Ishikawa (cell line): ENCODE measurements around the gene PPP6R3.

Experiments
- CEBPB ChIP-seq: IDR thresholded peaks from 2 replicates; pipeline ENCODE4 v1.6.1; 2012
- CREB1 ChIP-seq: IDR thresholded peaks from 2 replicates; pipeline ENCODE4 v1.6.1; 2012; ENCODE audit warnings: low read depth
- EGR1 ChIP-seq: IDR thresholded peaks from 2 replicates; pipeline ENCODE4 v1.6.1; 2012
- EP300 ChIP-seq: IDR thresholded peaks from 2 replicates; pipeline ENCODE4 v1.6.1; 2012; ENCODE audit warnings: borderline replicate concordance
- FOXM1 ChIP-seq: IDR thresholded peaks from 2 replicates; pipeline ENCODE4 v1.6.1; 2012; ENCODE audit warnings: low read depth, borderline replicate concordance
- NFIC ChIP-seq: IDR thresholded peaks from 2 replicates; pipeline ENCODE4 v1.6.1; 2012
- RAD21 ChIP-seq: IDR thresholded peaks from 2 replicates; pipeline ENCODE4 v1.6.1; 2012; ENCODE audit warnings: low read depth
- REST ChIP-seq: IDR thresholded peaks from 2 replicates; pipeline ENCODE4 v1.6.1; 2012; ENCODE audit warnings: low read depth, mild to moderate bottlenecking
- TAF1 ChIP-seq: IDR thresholded peaks from 2 replicates; pipeline ENCODE4 v1.6.1; 2012; ENCODE audit warnings: low read depth, mild to moderate bottlenecking
- TCF12 ChIP-seq: IDR thresholded peaks from 2 replicates; pipeline ENCODE4 v1.6.1; 2012; ENCODE audit warnings: low read depth
- TEAD4 ChIP-seq: IDR thresholded peaks from 2 replicates; pipeline ENCODE4 v1.6.1; 2012
- YY1 ChIP-seq: IDR thresholded peaks from 2 replicates; pipeline ENCODE4 v1.6.1; 2012; ENCODE audit warnings: low read depth
- ZBTB7A ChIP-seq: IDR thresholded peaks from 2 replicates; pipeline ENCODE4 v1.6.1; 2012; ENCODE audit warnings: low read depth
- TF ChIP-seq, protein P1 (sequence below): IDR thresholded peaks from 2 replicates; pipeline ENCODE4 v1.6.1; 2012
- TF ChIP-seq, protein P2 (sequence below): IDR thresholded peaks from 2 replicates; pipeline ENCODE4 v1.6.1; 2012

Gene PPP6R3

GRCh38 chr11:68424981-68425865 lies 35.3 kb upstream of the PPP6R3 start:
- TF ChIP-seq CEBPB = no peak
- no peak for TF ChIP-seq EP300
- no peak for TF ChIP-seq NFIC
- TF ChIP-seq TCF12 = no peak
- TF ChIP-seq, protein P1, sequence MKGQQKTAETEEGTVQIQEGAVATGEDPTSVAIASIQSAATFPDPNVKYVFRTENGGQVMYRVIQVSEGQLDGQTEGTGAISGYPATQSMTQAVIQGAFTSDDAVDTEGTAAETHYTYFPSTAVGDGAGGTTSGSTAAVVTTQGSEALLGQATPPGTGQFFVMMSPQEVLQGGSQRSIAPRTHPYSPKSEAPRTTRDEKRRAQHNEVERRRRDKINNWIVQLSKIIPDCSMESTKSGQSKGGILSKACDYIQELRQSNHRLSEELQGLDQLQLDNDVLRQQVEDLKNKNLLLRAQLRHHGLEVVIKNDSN = no peak

GRCh38 chr11:68425866-68426380 lies 34.6 kb upstream of the PPP6R3 start:
- TF ChIP-seq, protein P1 = no peak
- no peak for TF ChIP-seq CEBPB
- TF ChIP-seq EP300 = no peak
- no peak for TF ChIP-seq REST
- TF ChIP-seq NFIC = no peak
- TF ChIP-seq CREB1 = no peak
- no peak for TF ChIP-seq FOXM1
- TF ChIP-seq, protein P2, sequence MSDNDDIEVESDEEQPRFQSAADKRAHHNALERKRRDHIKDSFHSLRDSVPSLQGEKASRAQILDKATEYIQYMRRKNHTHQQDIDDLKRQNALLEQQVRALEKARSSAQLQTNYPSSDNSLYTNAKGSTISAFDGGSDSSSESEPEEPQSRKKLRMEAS = no peak
- TF ChIP-seq YY1 = no peak
- no peak for TF ChIP-seq ZBTB7A
- TF ChIP-seq TAF1 = no peak
- TF ChIP-seq TEAD4 = no peak
- no peak for TF ChIP-seq TCF12
- TF ChIP-seq EGR1 = no peak
- TF ChIP-seq RAD21 = no peak

DNA sequence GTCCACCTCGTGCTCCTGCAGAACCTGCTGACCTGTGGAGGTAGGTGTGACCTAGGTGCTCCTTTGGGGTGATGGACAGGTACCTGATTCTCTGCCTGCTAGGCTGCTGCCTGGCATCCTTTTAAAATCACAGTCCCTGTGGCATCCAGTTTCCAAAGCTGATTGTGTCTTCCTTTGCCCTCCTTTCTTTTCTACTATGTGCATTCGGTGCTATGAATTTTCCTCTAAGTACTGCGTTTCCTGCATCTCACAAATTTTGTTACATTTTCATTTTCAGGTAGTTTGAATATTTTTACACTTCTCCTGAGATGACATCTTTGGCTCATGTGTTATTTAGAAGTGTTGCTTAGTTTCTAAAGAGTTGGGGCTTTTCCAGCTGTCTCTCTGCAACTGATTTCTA lies 30.9 kb upstream of the PPP6R3 start:
- TF ChIP-seq CEBPB = no peak
- TF ChIP-seq, protein P1 = no peak
- no peak for TF ChIP-seq TCF12
- TF ChIP-seq TAF1 = no peak
- TF ChIP-seq FOXM1 = no peak
- TF ChIP-seq CREB1 = no peak
- TF ChIP-seq EP300 = no peak
- no peak for TF ChIP-seq EGR1
- TF ChIP-seq RAD21 = no peak
- no peak for TF ChIP-seq NFIC
- TF ChIP-seq YY1 = no peak
- TF ChIP-seq, protein P2 = no peak
- no peak for TF ChIP-seq REST
- TF ChIP-seq TEAD4 = no peak
- TF ChIP-seq ZBTB7A = no peak

GRCh38 chr11:68430384-68430783 lies 30.2 kb upstream of the PPP6R3 start:
- no peak for TF ChIP-seq TAF1
- TF ChIP-seq EP300 = no peak
- no peak for TF ChIP-seq ZBTB7A
- TF ChIP-seq, protein P1 = no peak
- no peak for TF ChIP-seq RAD21

DNA sequence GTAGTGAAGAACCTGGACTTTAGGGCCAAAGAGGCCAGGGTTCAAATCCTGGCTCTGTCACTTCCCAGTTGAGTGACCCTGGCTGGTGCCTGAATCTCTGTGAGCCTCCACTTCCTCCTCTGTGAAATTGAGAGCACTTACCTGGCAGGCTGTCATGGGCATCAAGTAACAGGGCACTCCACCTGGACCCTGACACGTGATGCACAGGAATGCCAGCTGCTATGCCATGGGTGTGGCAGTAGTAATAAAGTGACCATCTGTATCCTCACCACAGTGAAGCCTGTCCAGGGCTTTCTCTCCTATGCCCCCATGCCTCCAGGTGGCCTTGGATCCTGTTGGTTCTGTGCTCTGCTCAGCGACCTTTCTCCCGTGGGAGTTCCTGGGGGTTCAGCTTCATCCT lies 29.8 kb upstream of the PPP6R3 start:
- TF ChIP-seq EGR1 (no peak), TAF1 (no peak), REST (no peak), CEBPB (no peak), YY1 (no peak), ZBTB7A (no peak), TCF12 (no peak), NFIC (no peak), CREB1 (no peak), EP300 (no peak), FOXM1 (no peak), RAD21 (no peak), TEAD4 (0 out of 2 replicates have a peak, but pooled peaks have one; percentile 12)
- TF ChIP-seq, protein P1 = peak; percentile 83
- TF ChIP-seq, protein P2 = no peak
